Measurements from ENCODE around the gene HERC2.

GRCh38 chr15:28182731-28183130 lies 139.2 kb downstream of the HERC2 start:
- TF ChIP-seq TAF1 (conservative IDR thresholded peaks at IDR 0.05) (no peak), CTCF (IDR thresholded peaks at IDR 0.05; ENCODE audit: low read depth, low read length, missing input control) (no peak), RXRA (IDR thresholded peaks at IDR 0.05) (no peak), MAX (IDR thresholded peaks at IDR 0.05) (no peak), SP1 (IDR thresholded peaks at IDR 0.05) (no peak), YY1 (IDR thresholded peaks at IDR 0.05) (no peak), ATF3 (IDR thresholded peaks at IDR 0.05) (no peak), GABPA (IDR thresholded peaks at IDR 0.05 in 1 of 2, conservative IDR thresholded peaks at IDR 0.05 in 1 of 2) (no peak), FOXA2 (IDR thresholded peaks at IDR 0.05) (no peak), RAD21 (IDR thresholded peaks at IDR 0.05) (no peak), EGR1 (IDR thresholded peaks at IDR 0.05; ENCODE audit: low read depth in 2 of 2) (no peak)
- TF ChIP-seq, protein P1, sequence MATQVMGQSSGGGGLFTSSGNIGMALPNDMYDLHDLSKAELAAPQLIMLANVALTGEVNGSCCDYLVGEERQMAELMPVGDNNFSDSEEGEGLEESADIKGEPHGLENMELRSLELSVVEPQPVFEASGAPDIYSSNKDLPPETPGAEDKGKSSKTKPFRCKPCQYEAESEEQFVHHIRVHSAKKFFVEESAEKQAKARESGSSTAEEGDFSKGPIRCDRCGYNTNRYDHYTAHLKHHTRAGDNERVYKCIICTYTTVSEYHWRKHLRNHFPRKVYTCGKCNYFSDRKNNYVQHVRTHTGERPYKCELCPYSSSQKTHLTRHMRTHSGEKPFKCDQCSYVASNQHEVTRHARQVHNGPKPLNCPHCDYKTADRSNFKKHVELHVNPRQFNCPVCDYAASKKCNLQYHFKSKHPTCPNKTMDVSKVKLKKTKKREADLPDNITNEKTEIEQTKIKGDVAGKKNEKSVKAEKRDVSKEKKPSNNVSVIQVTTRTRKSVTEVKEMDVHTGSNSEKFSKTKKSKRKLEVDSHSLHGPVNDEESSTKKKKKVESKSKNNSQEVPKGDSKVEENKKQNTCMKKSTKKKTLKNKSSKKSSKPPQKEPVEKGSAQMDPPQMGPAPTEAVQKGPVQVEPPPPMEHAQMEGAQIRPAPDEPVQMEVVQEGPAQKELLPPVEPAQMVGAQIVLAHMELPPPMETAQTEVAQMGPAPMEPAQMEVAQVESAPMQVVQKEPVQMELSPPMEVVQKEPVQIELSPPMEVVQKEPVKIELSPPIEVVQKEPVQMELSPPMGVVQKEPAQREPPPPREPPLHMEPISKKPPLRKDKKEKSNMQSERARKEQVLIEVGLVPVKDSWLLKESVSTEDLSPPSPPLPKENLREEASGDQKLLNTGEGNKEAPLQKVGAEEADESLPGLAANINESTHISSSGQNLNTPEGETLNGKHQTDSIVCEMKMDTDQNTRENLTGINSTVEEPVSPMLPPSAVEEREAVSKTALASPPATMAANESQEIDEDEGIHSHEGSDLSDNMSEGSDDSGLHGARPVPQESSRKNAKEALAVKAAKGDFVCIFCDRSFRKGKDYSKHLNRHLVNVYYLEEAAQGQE (IDR thresholded peaks at IDR 0.05) = no peak
